NCI-H1105 (cell line): ENCODE results near the gene SAMM50.

Experiments used
- DNase-seq: peaks from one replicate; lab custom pipeline; 2025; lab: John Stamatoyannopoulos, UW

SAMM50 gene

DNA sequence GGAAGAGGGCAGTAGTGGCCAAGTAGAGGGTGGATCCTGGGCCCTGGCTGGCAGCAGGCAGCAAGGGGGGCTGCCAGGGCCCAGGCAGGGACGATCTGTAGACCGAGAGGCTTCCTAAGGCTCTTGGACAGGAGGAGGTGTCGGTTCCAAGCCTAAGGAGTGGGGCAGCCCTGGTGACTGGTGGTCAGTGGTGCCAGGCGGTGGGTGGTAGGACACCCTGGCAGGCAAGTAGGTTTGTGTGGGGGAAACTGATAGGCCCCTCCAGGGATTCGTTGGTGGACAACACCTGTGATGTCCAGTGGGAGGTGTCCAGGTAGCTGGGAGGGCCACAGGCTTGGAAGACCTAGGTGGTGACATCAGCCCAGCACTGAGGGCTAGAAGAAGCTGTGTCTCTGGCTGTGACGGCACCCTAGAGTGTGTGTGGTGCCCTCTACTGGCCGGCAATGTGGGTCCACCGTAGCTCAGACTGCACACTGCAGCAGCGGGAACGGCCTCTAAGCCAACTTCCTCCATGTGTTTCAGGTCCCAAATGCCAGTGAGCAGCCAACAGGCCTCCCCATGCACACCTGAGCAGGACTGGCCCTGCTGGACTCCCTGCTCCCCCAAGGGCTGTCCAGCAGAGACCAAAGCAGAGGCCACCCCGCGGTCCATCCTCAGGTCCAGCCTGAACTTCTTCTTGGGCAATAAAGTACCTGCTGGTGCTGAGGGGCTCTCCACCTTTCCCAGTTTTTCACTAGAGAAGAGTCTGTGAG is 9.4 kb upstream of the SAMM50 start:
- no peak for DNase-seq

DNA sequence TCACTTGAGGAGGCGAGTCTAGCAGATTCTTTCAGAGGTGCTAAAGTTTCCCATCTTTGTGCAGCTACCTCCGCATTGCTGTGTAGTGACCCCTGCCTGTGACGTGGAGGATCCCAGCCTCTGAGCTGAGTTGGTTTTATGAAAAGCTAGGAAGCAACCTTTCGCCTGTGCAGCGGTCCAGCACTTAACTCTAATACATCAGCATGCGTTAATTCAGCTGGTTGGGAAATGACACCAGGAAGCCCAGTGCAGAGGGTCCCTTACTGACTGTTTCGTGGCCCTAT is 8.9 kb upstream of the SAMM50 start:
- DNase-seq = no peak

DNA sequence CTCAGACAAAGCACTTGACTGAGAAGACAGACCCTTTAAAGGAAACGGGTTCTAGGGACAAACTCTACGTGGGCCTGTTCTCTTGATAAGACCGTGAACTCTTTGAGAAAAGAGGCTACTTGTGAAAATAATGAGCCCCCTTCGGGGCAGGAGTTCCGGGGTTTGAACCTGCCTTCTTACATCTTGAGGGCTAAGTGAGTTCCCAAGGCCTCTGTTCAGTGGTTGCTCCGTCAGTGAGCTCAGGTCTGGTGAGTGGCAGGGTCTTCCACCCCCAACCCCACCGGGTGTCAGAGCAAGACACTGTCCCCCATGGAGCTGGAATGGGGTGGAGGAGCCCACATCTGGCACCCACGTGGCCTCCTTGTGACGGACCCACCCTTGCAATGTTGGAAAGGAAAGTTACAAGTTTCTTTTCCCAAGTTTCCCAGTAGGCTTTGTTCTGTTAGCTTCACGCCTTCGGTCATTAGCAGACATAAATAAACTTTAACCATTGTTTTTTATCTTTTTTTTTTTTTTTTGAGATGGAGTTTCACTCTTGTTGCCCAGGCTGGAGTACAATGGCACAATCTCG is 6.3 kb upstream of the SAMM50 start:
- DNase-seq = no peak

DNA sequence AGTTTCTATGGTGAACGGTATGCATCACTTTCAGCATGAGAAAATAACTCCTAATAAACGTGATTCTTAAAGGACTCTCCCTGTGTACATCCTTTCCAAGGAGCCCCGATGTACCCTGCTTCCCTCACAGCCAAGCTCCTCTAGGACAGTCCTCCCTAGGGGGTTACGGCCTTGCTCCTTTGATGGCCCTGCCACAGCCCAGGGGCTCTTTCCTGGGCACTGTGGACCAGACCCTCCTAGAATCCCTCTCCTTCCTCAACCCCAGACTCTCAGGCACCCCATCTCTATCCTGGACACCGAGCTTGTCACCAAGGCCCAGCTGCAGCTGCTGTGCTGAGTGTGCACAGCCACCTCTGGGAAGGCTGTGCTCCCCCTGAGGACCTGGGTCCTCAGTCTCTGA is 3.9 kb upstream of the SAMM50 start:
- DNase-seq = no peak

DNA sequence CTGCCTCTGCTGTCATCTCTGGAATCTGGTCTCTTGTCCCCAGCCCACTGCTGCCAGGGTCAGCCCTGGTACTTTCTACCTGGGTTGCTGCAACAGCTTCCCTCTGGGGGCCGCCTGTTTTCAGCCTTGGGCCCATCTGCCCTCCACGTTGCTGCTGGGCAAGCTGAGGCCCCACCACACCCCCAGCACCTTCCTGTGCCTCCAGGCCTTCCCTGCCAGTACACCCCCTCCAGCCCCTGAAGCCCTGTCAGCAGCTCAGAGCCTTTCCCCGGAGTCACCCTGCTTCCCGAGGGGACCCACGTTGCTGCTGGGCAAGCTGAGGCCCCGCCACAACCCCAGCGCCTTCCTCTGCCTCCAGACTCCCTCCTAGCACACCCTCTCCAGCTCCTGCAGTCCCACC is 3.3 kb upstream of the SAMM50 start:
- no peak for DNase-seq

DNA sequence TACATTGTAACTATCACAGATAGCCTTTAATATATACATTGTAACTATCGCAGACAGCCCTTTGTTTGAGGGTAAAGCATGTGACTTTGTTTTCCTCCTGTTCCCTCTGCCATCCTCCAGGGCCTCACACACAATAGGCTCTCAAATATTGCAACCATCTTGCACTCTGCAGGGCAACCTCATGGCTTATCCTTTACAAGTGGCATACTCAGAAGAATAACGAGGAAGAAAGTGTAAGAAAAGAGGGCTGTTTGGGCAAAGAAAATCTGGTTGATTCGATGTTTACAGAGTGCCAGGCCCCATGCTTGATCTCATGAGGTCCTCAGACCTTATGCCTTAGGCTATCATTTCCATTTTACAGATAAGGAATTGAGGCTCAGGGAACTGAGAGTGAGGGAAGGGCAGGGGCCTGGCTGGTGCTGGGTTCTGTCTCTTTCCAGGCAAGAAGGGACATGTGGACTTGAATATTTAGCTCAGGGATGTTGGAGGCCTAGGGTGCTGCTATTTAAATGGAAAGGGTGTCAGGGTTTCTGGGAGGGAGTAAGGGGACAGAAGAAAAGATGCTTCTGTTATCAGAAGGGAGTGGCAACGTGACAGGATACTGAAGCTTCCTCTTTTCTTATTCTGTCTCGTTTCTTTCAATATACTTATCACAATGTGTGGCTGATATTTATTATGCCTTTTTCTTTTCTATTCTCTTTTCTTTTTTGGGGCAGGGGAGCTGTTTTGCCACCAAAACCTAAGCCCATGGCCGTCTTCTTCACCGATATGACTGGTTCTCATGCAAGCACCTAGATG is 1.1 kb upstream of the SAMM50 start:
- DNase-seq = no peak

DNA sequence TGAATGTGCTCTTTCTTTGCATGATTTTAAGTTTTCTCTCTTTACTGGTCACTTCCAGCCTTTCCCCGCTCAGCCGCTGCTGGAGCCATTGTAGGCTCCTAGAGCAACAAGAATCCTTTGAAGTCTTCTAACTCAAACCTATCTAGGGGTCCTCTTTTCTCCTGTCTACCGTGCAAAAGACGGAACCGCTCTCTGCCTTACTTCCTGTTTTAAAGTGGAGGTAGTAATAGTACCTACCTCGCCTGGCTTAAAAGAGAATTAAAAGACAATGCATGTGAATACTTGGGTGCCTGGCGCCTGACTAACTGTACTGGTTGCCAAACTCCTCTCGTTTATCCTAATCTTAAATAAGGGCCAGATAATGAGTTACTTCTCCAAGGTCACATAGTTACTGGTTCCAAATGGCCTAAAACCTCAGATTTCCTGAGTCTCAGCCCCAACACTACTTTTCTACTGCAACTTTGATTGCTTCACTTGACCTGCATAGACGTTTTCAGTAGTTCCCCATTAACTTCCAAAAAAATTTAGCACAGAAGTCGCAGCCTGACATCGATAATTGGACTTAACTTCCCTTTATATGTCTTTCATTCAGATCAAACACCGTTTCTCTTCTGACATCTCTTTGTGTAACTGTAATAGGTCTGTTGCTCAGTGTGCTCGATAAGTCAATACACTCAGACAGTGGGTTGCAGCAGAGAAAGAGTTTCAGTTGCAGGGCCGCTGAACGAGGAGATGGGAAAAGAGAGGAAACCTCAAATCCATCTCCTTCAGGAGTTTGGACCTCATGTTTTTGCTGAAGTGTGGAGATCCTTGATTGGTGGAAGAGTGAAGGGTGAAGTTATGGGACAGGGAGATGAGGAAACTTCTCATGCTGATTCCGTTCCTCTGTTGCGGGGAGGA is 891 bp downstream of the SAMM50 start:
- DNase-seq = no peak

DNA sequence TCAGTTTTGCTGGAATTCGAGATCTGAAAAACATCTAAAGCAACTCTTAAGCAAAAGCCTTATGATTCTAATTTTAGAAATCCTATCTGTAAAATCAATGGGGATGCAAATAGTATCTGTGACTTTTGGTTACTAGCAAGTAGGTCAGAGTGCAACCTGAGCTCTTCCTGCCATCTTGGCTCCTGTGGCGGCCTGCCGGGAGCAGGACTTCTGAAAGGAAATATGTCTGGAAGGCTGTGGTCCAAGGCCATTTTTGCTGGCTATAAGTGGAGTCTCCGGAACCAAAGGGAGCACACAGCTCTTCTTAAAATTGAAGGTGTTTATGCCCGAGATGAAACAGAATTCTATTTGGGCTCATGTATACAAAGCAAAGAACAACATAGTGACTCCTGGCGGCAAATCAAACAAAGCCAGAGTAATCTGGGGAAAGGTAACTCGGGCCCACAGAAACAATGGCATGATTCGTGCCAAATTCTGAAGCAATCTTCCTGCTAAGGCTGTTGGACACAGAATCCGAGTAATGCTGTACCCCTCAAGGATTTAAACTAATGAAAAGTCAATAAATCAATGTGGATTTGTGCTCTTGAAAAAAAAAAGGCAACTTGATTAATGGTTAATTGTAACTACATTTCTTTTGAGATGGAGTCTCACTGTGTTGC is 1.7 kb downstream of the SAMM50 start:
- DNase-seq = no peak

DNA sequence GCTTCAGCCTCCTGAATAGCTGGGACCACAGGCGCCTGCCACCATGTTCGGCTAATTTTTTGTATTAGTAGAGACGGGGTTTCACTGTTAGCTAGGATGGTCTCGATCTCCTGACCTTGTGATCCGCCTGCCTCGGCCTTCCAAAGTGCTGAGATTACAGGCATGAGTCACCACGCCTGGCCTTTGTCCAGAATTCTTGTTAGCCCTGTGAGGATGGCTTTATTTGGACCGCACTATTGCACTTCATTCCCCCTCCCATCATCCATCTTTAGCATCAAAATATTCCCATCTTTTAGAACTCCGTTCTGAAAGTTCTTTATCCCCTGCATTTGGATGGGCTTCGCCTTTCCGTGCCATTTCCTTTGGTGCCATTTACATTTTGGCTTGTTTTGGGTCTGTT is 2.6 kb downstream of the SAMM50 start:
- DNase-seq = no peak

DNA sequence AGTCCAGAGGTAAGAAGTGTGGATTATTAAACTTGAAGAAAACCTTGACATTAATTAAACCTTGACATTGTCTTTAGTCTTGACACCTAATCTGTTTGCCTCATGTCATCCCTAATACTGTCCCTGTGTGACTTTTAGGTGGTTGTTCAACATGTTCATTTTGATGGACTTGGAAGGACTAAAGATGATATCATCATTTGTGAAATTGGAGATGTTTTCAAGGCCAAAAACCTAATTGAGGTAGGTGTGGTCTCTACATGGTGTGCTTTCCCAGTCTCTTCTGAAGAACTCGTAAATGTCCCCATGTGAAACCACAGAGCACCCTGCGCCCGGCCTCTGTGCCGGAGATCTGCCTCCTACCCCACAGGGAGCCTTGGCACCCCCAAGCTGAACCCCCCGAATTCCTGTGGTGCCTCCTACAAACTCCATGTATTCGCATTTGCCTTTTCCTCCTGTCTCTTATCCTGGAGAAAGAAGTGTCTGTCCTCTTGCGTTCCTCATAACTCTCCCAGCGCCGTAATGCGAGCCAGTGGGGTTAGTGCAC is 9.1 kb downstream of the SAMM50 start:
- DNase-seq = no peak

DNA sequence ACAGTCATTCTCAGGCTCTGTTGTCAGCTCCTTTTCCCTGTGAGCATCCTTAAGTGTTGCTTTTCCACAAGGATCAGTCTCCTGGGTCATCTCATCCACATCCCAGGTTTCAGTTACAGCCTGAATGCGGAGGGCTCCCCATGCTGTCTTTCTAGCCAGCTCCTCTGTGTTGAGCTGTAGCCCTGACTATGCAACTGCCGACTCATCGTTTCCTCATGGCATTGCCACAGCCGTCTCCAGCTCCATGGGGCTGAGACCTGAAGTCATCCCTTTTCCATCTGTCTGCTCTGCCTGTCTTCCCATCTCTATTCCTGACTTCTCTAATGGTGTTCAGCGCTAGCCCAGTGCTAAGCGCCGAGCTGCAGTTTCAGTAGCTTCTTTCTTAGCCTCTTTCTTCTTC is 11.8 kb downstream of the SAMM50 start:
- DNase-seq = no peak

DNA sequence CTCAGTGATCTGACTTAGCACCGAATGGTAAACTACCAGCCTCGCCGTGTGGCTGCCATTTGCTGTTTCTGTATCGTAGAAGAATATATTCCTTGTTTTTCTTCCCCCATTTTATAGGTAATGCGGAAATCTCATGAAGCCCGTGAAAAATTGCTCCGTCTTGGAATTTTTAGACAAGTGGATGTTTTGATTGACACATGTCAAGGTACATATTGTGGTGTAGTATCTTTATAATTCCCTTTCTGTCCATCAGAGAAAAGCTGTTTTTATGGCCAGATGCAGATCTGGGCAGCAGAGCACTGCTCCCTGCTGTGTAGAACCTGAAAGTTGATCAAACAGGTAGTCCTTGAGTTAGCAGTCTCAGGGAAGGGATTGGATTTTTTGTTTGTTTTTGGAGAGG is 13.4 kb downstream of the SAMM50 start:
- no peak for DNase-seq

DNA sequence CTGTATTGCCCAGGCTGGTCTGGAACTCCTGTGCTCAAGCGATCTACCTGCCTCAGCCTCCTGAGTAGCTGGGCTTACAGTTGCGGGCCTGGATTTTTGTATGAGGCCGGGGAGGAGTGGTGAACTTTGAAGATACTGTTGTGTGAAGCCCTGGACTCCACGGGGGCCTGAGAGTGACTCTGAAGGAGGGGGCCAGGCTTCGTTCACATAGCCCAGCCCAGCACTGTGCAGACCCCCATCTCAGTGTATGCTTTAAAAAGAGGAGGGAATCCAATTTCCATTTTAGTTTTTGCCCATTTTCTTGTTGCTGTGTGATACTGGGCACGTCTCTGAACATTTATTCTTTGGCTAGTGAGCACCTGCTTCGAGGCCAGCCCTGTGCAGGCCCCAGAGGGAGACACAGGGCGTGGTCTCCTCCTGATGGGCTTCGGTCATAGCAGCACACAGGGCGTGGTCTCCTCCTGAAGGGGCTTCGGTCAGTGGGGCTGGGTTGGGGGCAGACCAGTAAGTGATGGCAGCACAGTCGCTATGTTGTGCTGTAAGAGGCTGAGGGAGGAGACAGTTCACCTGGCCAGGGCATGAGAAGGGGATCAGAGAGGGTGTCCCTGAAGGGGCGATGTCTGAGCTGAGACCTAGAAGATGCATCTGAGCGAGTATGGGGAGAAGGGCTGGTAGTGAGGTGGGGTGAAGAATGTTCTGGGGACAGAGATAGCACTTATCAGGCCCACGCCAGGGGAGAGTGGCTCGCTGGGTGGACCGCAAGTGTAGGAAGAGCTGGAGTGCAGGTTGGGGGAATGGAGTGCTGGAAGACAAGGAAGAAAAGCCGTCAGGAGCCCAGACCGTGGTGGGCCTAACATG is 14.0 kb downstream of the SAMM50 start:
- no peak for DNase-seq

DNA sequence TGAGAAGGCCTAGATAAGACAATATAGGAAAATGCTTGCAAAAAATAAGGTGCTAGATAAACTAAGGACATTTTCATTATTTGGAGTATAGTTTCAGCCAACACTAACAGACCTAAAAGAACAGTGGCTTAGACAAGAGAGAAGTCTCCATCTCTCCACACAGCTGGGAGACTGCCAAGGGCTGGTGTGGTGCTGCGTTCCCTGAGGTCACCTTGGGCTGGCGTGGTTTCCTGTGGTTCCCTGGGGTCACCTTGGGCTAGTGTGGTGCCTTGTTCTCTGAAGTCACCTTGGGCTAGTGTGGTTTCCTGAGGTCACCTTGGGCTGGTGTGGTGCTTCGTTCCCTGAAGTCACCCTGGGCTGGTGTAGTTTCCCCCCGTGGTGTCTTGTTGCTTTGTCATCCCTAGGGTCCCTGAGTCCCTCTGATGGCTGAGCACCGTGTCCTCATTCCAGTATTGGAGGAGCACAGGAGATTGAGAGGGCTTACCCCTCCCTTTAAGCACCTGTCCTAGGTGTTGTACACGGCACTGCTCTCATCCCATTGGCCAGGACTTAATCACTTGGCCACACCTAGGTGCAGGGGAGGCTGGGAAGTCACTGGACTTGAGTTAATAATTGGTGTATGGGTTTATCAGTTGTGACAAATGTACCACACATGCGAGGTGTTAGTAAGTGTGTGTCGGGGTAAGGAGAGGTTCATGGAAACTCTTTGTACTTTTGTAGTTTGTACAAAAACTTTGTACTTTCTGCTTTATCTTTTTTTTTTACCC is 14.9 kb downstream of the SAMM50 start:
- DNase-seq = no peak

DNA sequence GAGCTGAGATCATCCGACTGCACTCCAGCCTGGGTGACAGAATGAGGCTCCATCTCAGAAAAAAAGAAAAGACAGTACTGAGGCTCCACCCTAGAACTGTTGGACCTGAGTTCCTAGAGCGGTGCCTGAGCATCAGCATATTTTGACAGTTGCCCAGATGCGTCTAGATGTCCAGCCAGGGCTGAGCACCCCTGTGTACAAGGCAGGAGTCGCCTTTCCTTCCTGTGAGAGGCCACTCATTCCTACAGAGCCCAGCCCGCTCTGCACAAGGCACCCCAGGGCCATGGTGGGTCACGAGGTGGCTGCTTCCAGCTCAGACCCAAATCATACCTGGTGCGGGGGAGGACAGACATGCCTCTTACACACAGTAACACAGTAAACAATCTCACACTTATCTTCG is 15.9 kb downstream of the SAMM50 start:
- DNase-seq = no peak

DNA sequence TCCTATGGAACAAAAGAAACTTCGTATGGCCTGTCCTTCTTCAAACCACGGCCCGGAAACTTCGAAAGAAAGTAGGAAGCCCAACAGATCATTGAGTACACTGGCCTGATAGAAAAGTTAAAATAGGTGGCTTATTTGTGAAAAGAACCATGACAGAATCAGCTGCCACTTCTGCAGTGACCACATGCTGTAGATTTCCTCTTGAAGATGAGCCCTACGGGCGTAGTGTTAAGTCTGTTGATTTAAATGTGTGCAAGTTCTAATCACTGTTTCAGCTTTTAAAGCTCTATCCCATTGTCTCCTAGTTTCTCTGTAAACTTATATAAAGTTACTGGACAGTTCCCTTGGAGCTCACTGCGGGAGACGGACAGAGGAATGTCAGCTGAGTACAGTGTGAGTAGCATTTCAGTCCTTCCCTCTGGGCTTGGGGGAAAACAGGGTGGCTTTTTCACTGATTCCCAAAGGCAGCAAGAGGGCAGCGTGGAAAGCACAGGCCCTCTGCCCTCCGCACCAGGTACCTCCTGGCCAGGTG is 17.8 kb downstream of the SAMM50 start:
- no peak for DNase-seq

DNA sequence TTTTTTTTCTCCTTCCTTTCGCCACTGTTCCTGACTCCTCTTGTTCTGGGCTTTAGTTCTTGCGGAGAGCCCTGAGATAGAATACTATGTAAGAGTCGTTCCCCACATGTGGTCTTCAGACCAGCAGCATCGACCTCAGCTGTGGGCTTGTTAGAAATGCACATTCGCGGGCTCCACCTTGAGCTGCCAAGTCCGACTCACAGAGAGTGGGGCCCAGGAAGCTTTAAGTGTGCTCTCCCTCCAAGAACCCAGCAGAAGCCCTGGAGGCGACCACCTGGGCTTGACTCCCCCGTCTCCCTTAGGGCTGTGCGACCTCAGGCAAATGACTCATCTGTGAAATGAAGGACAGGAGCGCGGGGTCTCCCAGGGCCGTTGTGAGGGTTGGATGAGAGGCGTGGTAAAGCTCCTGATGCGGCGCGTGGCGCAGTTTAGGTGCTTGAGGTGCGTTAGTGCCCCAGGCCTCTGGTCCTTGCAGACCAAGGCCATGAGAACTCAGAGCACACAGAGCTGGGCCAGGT is 18.8 kb downstream of the SAMM50 start:
- no peak for DNase-seq

DNA sequence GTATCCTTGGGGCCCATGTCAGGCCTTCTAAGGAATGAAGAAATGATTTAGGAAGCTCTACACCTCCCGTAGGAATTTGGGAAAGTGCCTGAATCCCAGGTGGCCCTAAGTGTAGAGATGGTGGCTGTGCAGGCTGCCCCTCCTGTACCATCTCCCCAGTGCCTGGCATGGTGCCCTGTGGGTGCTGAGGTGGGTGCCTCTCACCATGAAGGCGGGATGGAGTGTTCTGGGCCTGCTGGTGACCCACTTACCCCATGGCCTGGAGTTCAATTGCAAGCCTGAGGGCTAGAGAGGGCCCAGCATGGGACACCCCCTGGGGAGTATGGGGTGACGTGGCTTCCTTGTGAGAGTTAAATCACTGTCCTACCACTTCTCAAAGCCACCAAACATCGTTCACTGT is 19.8 kb downstream of the SAMM50 start:
- DNase-seq = no peak
